ENCODE results near the gene HSD11B2.

The HSD11B2 gene

DNA sequence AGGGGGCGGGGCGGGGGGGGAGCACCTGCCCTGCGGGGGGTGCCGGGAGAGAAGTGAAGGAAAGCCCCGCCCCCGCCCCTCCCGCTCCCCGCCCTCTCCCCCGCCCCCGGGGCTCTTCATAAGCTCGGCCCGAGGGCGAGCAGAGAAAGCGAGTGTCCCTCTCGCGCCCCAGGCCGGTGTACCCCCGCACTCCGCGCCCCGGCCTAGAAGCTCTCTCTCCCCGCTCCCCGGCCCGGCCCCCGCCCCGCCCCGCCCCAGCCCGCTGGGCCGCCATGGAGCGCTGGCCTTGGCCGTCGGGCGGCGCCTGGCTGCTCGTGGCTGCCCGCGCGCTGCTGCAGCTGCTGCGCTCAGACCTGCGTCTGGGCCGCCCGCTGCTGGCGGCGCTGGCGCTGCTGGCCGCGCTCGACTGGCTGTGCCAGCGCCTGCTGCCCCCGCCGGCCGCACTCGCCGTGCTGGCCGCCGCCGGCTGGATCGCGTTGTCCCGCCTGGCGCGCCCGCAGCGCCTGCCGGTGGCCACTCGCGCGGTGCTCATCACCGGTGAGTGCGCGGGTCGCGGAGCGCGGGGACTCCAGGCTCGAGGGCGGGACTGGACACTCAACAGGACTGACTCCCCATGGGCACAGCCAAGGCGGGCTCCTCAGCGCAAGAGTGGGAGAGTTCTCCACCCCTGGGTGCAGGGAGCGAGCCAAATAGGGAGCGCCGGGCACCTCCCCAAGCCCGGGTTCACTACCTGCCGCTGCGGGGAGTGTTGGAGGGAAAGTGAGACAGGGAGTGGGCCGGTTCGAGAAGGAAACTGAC lies at the start of gene HSD11B2:
TSS of gene HSD11B2 (plus strand) at position 145 of the 798 bp plus-strand sequence. CDS start at position 273, 128 bp downstream.
- no peak for DNase-seq (ENCODE audit: low read depth in 2 of 2)

DNA sequence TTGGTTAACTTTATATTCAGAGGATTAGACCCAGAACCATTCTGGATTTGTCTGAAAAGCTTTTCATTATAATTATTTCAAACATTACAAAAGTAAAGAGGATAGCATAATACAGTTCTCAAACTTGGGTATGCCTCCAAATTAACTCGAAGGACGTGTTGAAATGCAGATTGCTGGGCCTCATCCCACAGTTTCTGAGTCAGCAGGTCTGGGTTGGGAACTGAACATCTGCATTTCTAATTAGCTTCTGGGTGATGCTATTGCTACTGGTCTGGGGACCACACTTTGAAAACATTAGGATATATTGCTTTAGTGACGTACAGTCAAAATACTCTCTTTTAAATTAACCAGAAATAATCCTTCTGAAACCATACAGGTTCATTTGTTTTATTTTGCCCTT lies 47.6 kb upstream of the HSD11B2 start:
- DNase-seq (ENCODE audit: low read depth in 2 of 2) = no peak

- no peak for DNase-seq (ENCODE audit: low read depth in 2 of 2)
Measured at GRCh38 chr16:67384778-67385510, 46.0 kb upstream of the HSD11B2 start.

DNA sequence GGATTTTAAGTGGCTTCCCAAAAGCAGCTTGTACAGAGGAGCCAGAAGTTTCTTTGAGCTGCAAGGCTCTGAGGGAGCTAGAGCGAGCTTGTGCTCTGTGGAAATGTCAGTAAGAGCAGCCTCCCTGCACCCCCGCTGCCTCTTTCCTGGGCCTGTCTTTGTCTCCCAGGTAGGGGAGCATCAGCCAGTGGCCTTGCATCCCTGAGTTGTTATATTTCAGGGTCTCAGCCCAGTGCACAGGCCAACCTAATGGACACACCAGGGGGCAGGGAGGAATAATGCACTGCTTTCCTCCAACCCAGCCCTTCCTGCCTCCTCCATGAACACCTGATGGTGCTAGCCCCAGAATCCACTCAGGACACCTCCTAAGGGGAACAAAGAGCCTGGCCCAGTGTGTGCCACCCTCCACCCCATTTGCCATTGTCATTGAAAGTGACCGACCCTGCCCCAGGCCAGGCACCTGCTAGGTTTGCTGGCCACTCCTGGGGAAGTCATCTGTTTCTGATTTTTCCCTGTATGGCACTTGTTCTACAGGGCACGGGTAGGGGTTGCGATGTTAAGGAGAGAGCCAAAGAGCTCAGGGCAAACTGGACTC lies 44.0 kb upstream of the HSD11B2 start:
- DNase-seq (ENCODE audit: low read depth in 2 of 2) = no peak

GRCh38 chr16:67387479-67388079 lies 43.3 kb upstream of the HSD11B2 start:
- DNase-seq (ENCODE audit: low read depth in 2 of 2) = no peak

DNA sequence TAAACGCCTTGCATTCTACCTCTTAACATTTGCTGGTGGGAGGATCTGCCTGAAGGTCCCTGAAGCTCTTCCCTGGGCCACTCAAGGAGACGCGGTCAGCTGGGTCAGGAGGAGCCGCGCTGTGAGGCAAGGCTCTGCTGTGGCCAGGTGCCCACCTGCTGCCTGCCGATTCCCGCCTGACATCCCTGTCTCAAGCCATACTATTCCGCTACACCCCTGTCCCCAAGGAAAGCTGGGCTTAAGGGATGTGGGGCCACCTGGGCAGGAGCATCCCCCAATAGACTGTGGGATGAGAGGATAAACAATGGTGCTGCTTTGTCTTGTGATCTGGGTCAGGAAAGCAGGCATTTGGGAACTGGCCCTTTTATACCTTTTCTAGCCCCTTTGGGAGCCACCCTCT lies 42.7 kb upstream of the HSD11B2 start:
- DNase-seq (ENCODE audit: low read depth in 2 of 2) = no peak

DNA sequence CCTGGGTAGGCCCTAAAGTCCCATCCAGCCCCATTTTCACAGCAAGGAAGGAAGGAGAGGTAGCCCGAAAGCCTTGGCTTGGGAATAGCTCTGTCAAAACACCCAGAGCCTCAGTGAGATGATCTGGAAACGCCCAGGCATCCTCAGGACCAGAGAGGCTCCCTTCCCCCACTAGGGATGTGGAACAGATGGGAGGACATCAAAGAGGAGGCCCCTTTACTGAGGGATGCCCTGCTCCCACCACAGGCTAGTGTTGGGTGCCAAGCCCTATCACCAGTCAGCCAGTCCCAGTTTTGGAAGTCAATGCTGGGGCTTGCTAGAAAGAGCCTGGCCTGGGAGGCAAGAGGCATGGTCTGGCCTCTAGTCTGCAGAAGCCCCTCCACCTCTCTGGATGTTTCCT lies 42.3 kb upstream of the HSD11B2 start:
- DNase-seq (ENCODE audit: low read depth in 2 of 2) = no peak

DNA sequence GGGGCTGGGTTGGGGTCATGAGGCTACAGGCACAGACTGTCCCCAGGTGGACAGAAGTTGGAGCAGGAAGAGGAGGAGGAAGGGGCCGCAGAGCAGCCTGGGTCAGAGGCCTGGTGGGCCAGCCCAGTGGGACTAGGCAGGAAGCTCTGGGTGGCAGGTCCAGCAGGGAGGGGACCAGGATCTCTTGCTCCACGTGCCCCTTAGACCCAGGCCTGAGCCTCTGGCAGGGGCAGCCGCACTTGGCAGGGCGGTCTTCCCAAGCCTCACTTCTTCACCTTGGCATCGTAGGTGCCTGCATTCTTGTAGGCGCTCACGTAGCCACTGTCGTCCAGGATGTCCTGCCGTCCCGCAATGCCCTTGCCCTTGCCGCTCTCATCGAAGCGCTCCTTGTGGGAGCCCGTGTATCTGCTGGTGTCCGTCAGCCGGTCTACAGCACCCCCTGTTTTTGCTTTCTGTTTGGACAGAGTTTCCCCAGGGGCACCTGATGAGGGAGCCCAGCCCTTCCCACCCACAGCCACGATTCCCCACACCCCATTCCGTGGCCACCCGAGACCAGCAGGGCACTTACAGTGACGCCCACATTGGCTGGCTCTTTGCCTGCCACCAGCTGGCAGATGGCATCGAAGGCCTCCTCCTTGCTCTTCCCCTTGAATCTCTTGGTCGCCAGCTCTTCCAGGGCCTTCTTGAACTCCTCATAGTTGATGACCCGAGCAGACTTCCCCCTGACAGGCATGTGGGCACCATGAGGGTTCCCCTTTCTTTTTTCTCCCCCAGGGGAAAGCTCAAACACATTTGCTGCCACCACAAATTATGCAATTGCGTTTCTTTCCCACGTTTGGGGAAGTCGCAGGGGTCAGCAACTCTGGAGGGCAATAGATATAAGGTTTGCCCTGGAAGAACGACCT lies 40.8 kb upstream of the HSD11B2 start:
- DNase-seq (ENCODE audit: low read depth in 2 of 2) = no peak

DNA sequence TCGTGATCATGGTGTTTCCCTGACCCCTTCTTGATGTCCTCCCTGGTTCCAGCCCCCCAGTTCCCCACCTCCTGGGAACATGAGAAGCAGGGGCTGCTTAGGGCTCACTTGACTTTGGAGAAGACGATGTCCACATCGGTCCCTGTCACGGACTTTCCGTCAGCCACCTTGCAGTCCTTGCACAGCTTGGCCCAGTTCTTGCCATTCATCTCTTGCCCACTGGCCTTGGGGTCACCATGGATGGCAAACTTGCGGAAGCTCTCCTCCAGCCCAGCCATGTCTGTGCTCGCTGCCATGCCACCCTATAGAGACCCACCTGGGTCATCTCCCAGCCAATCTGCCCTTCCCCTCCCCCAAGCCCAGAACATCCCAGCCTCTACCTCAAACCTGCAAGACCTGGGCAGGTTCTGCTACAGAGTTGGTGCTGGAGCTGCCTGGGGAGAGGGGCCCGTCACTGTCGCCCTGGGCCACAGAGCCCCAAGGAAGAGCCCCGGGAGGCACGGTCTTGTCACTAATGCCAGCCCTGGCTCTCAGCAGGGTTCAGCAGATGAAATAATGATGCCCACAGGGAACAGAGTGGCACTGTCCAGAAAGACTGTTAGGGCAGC lies 40.0 kb upstream of the HSD11B2 start:
- no peak for DNase-seq (ENCODE audit: low read depth in 2 of 2)

GRCh38 chr16:67391424-67392300 lies 39.3 kb upstream of the HSD11B2 start:
- DNase-seq (ENCODE audit: low read depth in 2 of 2) = no peak

GRCh38 chr16:67392301-67393059 lies 38.4 kb upstream of the HSD11B2 start:
- DNase-seq (ENCODE audit: low read depth in 2 of 2) = no peak

GRCh38 chr16:67393111-67393787 lies 37.7 kb upstream of the HSD11B2 start, which contains the start of gene TPPP3:
Gene TPPP3, minus strand, starts transcription at chr16:67393498. Its CDS starts 2,387 bp downstream, at chr16:67391111.
- DNase-seq (ENCODE audit: low read depth in 2 of 2) = no peak

- DNase-seq (ENCODE audit: low read depth in 2 of 2) = no peak
Measured at GRCh38 chr16:67393788-67394154, 37.1 kb upstream of the HSD11B2 start.

DNA sequence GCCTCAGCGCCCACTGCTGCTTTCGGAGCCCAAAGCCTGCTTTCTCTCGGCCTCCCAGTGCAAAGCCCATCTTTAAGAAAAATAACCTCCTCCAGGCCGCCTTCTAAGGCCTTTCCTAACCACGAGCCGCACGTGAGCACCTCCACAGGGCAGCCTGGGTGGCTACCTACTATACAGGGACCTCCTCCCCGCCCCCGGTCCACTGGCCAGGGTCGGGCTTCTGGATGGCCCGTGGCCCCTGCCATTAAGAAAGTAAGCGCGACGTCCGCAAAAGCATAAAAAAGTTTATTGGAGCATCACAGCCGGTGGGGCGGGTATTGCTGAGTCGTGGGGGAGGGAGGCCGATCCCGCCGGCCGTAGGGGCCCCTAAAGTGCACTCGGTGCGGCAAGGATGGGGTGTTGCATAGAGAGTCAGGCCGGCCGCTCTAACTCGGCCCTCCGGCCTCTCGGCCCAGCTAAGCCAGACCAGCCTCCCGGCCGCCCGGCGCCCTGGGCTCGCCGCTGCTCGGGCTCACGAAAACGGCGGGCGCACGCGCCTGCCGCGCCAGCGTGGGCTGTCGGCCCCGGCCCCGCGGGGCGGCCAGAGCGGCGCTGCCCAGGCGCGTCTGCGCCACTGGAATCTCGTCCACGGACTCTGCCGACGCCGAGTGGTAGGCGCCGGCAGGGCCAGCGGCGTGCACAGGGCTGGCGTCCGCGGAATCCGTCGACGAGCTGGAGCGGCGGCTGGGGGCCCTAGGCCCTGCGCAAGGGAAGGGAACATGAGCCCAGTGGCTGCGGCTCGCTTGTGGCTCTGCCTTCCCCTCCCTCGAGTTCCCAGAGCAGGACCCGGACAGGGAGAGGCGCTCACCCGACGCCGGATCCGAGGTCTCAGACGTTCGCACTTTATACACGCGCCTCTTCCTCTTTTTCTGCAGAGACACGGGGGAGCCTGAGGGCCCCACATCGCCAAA lies 36.5 kb upstream of the HSD11B2 start:
- no peak for DNase-seq (ENCODE audit: low read depth in 2 of 2)

DNA sequence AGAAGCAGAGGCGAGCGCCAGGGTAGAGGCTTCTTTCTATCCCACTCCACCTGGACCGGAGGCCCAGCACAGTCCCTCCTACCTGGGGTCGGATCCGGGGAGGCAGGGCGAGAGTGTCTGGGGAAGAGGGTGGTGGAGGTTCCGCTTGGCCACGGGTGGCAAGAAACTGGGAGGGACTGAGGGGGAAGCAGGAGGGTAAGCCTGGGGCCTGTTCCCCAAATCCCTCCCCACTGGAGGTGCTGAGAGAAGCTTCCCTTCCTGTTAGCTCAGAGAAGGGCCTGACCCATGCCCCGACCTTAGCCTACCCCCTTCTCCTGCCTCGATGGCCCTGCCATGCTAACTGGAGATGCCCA lies 35.8 kb upstream of the HSD11B2 start:
- DNase-seq (ENCODE audit: low read depth in 2 of 2) = no peak

GRCh38 chr16:67395458-67396158 lies 35.3 kb upstream of the HSD11B2 start:
- DNase-seq (ENCODE audit: low read depth in 2 of 2) = no peak
